GM18502 (cell line): Measurements from ENCODE around the gene PKNOX2.

Experiments used
- ATAC-seq: cut with Tn5 transposase; IDR thresholded peaks from one replicate; pipeline ENCODE4 v1.9.1; 2021; ENCODE audit warnings: mild to moderate bottlenecking; ENCODE audit not compliant: unreplicated experiment, poor library complexity

The PKNOX2 gene, protein sequence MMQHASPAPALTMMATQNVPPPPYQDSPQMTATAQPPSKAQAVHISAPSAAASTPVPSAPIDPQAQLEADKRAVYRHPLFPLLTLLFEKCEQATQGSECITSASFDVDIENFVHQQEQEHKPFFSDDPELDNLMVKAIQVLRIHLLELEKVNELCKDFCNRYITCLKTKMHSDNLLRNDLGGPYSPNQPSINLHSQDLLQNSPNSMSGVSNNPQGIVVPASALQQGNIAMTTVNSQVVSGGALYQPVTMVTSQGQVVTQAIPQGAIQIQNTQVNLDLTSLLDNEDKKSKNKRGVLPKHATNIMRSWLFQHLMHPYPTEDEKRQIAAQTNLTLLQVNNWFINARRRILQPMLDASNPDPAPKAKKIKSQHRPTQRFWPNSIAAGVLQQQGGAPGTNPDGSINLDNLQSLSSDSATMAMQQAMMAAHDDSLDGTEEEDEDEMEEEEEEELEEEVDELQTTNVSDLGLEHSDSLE

DNA sequence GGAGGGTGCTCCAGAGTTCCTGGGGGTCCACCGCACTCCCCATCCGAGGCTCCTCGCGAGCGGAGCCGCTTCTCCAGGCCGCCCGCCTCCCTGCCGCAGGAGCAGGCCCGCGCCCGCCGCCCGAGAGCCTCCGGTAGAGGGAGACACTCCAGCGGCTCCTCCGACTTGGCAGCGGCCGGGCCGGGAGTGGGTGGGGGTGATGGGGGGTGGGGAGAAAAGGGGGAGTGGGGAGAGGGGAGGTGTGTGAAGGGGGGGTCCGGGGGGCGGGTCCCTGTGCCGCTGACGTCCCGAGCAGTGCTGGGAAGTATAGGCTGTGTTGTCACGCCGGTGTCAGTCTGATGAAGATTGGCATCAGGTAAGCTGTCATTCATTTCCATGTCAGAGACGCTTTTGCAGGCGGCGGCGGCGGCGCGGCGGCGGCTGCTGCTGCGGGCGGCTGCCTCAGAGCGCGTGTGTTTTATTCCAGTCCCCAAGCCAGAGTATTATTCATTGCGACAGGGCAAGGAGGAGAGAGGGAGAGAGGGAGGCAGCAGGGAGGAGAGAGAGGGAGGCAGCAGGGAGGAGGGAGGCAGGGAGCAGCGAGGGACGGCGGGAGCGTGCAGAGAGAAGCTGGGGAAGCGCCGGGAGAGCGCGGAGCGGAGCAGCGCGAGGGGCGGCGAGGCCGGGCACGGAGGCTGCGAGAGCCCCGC, at the start of gene PKNOX2:
PKNOX2 (plus strand) TSS at position 330 of the 689 bp plus-strand sequence. CDS start 186,555 bp downstream, outside the sequence.
- no peak for ATAC-seq

DNA sequence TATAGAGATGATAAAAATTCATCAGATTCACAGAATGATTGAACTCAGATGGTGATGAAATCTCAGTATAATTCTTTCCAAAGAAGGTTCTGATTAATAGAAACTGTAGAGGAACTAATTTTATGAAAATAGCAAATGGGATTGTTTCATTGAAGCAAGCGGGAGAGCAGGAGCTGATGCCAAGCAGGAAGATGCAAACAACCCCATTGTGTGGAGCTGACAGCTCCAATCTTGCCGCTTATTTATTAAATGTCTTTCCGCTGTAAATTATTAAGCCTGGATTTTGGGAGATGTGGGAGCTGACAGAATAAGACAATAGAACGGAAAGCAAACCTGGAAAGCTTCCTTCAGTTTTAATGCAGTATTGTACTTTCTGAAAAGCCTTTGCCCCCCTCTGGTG, 47.1 kb upstream of the PKNOX2 start:
- no peak for ATAC-seq

DNA sequence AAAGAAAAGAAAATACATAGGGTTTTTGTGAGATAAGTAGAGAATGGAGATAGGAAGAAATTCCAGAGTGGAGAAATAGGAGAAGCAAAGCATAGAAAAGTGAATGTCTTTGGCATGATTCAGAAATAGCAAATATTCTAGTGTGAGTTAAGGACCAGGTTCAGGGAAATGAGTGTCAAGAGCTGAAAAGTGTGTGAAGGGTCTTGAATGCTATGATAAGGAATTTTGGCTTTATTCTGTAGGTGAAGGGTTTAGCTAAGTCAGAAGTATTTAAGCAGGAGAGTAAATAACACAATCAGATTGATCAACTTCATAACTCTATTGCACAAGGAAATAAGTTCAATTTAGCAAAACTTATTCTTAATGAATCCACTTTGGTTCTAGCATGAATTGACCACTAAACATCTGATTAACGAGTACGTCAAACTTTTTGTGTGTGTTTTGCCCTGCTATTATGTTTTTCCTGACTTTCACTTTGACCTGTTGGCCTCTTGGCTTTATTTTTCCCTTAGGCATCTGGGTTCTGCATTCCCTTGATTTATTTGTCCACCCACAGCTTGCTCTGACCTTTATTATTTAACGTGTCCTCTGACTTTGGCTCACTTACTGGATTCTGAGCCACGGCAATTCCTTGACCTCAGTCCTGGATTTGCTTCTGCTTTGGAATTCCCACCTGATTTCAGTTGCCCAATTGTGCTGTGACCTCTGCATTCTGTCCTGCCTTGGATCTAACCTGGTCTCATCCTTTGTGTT, 41.2 kb upstream of the PKNOX2 start:
- no peak for ATAC-seq

DNA sequence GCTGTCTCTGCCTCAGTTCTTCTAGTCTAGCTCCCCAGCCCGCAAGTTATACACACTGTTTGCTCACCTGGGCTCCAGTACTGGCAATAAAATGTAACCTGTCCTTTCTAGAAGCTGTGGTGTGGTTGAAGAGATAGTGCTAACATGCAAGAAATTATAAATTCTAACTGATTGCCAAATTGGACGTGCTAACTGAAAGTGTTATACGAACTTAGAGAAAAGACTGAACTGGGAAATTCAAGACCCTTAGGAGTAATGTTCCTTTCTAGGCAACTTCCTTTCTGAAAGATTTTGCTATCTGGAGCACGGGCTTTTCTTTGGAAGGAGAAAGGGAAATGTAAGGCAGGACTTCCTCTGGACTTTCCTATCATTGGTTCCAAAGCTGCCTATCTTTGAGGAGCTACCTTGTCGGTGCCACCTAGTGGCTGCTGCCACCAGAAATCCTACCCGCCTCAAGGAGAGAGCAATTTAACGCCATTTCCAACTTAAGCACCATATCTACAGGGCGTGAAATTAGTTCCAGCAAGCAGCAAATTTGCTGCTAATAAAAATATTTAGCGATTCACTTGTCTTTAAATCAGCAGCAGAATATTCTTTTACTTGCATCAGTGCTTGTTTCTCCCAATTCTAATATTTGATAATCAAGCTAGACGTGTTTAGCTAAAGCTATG, 40.5 kb upstream of the PKNOX2 start:
- ATAC-seq = peak; percentile 89

DNA sequence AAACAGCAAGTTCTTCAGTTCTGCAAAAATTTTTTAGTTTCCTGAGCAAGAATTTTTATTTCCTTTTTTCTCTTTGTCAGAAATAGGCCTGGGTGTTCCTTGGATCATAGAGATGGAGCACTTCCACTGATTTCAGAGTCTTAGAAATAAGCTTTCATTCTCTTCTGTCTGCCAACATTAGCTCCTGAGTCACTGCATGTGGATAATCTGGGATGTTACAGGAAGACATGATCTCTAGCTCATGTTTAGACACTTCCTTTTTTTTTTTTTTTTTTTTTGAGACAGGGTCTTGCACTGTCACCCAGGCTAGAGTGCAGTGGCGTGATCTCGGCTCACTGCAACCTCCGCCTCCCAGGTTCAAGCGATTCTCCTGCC, 39.9 kb upstream of the PKNOX2 start:
- ATAC-seq = no peak

DNA sequence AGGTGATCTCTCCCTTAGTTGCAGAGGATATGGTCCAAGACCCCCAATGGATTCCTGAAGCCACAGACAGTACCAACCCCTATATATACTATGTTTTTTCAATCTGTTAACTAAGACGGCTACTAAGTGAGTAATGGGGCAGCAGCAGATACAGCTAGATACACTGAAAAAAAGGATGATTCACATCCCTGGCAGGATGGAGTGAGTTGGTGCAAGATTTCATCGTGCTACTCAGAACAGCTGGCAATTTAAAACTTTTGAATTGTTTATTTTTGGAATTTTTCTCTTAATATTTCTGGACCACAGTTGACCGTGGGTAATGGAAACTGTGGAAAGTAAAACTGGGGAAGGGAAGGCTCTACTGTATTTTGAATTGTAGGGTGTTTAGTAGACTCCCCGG, 36.1 kb upstream of the PKNOX2 start:
- no peak for ATAC-seq

DNA sequence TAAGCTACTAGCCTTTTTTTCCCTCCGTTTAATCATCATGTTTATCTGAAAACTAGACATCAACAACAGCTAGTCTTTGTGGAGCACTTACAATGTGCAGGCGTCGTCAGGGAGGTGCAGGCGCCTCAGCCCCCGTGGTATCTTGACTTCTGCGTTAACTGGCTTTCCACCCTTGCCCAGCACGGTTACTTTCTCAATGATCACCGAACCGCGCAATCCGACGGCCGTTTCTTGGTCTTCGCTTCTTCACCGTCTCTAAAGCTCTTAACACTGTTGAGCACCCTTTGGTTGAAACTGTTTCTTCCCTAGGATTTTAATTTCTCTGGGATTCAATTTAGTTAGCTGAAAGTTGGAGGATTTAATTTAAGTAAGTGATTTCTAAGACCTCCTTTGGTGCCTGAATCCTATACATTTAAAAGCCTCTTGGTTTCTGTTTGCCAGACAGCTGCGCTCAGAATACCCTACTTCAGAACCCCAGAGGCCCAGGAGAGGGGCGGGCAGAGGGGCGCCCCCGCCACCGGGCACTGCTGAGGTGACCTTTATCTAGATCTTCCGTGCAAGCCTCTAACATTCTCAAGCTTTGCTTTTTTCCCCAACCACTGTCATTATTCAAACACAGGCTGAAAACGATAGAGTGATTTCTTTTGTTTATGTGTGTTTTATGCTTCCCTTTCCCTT, 35.1 kb upstream of the PKNOX2 start:
- no peak for ATAC-seq

DNA sequence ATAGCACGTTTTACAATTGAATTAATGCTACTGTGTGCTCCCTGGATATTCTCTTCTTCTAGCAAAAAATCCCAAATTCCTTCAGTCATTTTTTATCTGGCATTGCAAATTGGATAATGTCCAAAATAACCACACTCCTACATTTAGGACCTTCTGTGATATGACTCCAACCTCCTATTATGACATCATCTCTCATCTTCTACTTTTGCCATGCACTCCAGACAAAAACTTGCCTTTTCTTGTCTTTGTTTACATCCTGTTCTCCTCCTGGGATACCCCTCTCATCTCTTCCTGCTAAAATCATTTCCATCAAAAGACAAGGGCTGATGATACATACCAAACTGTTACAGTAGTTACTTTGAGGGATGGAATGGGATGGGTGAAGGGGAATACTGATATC, 32.5 kb upstream of the PKNOX2 start:
- ATAC-seq = no peak

DNA sequence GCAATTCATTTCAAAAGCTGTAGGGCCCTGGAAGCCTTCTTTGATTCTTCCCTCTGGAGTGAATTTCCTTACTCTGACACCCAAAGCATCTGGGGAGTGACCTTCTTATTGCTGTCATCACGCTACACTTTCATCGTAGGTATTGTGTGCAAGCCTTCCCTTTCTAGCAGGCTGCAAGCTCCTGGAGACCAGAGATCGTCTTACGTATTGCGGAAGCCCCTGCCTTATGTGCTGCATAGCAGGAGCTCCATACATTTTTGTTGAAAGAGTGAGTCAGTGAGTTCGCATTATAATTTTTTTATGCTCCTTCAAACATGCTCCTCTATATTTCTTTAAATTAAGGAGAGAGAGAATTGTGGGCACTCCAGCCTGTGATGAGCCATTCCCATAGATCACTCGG, 32.0 kb upstream of the PKNOX2 start:
- ATAC-seq = no peak

DNA sequence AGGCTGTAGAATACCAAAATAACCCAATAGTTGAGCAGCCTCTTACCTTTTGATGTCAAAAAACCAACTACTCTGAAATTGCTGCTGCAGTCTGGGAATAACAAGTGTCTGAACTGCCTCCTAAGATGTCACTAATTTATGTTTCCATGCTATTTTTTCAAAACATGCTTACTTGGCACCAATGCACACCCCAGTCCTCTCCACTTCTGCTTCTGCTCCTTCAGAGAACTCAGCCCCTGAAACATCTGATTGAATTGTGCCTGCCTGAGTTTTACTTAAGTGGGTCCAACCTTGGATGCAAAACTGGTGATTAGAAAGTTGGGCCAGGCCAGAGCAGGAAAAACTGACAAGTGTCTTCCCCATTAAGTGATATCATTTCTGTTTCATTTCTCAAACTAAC, 28.6 kb upstream of the PKNOX2 start:
- no peak for ATAC-seq

DNA sequence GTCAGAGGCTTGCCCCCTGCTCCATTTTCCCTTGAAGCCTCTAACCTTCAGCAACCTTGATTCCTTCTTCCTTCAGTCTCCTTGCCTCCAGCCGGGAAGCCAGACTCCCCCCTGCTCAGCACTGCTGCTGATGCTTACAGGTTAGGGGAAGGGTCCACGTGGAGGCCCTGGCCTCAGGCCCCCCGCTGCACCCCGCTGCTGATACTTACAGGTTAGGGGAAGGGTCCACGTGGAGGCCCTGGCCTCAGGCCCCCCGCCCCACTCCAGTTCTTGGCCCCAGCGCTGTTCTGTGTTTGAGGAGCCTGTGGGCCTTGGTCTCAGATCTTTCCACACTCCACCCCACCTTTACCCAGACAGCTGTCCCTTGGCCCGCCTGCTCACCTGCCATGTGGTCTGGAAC, 25.6 kb upstream of the PKNOX2 start:
- no peak for ATAC-seq

DNA sequence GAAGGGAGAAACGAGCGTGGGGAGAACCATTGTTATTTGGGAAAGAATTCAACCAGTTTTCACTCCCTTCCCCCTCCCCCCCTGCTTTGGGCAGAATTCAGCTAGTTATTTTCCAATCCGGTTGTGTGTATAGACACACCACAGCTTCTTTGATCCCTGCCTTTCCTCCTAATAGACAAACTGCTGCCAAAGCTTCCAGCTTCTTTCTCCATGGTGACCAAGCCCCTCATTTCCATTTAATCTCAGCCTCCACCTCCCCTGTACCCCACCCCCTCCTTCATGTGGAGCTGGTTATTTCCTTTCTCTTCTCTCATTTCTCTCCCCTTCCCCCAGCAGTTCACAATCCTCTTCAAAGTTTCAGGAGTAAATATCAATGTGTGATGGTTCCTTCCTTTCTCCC, 24.8 kb upstream of the PKNOX2 start:
- no peak for ATAC-seq

DNA sequence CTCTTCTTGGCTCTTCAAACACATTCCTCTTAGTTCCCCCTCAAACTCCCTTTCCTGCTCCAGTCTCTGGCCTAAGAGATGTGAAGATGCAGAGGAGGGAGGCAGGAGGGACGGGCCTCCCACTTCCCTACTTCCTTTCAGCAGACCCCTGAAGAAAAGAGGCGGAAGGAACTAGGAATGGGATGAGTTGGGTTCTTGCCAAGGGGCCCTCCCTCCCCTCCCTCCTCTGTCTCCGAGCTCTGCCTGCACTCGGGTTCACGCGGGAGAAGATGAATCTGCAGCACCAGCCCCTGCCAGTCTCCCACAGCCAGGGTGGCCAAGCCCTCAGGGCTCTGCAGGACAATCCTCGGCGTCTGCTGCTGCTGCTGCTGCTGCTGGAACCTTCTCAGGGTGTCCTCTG, 24.3 kb upstream of the PKNOX2 start:
- ATAC-seq = no peak

DNA sequence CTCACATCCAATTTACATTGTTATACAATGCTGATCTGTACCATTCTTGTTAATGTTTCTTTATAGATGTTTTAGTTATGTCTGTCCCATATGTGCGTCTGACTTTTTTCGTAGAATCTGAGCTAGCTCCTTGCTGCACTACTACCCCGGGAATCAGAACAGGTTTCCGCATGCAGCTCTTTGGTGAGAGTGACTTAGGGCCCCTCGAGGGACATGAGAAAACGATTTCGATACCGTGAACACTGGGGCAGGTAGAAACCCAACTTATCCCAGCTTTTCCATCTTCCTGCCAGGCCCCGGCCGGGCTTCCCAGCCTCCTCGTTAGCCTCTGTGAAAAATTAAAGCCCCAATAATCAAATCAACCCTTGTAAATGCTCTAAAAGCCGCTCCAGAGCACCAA, 23.4 kb upstream of the PKNOX2 start:
- ATAC-seq = no peak

DNA sequence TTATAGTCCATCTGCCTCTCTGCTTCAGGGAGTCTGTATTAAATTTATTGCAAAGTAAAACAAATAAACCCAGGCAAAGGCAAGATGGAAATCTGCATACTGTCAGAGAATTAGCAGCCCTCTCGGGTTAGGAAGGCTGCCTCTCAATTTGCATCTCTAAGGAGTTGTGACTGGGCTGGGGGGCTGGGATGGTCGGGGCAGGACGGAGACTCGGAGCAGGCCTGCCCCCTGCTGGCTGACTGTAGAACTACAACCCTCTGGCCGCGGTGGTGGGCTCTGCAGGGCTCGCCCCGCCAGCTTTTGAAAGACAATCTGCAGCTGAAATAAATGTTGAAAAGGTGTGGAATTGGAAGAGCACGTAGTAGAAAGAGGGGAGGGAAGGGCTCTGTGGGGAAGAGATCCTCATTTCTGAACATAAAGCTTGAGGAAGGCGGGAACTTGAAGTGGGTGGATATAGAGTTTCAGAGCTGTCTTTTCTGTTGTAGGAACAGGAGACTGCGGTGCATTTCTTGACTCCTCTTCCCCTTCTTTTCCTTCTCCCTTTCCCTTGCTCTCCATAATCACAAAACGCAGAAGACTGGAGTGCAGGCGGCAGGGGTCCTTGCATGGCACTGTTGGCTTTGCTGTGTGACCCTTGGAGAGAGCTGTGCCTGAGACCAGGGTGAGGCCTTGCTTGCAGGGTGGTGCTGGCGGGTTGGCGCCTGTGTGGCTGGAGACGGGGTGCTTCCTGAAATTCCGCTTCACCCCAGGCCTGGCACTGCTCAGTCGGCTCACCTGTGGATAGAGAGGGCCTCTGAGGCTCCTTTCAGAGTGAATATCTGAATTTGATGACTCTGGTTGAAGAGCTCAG, 22.6 kb upstream of the PKNOX2 start:
- ATAC-seq = peak; percentile 76

DNA sequence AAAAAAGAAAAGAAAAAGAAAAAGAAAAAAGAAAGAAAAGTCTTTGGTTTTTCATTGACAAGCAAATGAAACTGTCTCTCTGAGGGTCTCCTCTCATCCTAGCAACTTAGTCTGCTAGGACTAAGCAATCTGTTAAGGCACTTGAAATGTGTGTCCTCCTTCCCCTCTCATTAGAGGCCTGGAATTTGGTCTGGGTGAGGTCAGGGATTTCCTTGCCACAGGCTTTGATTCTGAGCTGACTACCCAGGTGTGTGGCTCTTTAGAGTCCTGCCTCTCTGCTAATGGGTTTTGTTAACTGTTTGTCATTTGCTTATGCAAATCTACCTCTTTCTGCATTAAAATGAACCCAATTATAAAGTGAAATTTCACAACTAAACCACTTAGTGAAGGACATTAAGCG, 18.3 kb upstream of the PKNOX2 start:
- ATAC-seq = no peak

DNA sequence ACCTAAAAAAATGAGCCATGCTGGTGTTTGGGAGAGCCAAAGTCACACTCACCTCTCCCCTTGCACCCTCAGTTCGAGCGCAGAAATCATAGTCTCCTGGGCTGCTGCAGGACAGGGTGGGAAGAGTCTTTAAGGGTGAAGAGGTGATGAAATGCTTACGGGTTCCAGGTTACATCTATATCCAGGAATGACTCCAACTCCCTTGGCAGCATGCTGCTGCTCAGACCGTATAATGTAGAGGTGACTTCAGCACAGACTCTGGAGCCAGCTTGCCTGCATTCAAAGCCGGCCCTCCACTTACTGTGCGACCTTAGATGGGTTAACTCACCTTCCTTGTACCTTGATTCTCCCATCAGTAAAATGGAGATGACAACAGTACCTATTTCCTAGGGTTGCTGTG, 17.3 kb upstream of the PKNOX2 start:
- no peak for ATAC-seq

DNA sequence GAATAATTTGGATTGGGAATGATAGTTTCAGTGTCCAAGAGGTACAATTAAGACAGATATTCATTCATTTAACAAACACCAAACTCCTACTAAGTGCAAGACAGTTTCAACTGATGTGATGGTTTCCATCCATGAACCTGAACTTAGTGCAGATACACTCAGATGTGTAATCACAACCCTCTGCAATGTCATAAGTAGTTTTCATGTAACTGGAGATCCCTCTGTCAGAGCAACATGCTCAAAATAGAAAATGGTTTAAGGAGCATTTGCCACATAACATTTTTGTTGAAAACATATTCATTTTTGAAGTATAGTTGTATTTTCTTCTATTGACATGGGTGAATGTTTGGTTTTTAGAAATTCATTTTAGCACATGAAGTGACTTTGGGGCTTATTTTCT, 16.5 kb upstream of the PKNOX2 start:
- no peak for ATAC-seq

DNA sequence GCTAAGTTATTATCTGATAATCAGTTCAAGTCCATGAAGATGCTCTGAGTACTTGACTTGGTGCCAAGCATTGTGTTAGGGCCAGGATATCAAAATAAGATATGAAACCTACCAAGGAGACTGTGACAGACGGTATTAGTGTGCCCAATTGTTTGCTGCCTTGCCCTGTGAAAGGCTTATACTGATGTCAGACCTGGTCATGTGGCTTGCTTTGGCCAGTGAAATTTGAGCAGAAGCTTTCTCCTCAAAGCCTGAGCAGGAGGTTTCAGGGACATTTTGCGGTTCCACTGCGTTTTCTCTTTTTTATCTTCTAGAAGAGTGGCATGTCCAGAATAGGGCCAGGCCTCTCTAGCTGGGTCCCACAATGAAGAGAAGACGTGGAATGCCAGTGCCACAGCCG, 15.8 kb upstream of the PKNOX2 start:
- no peak for ATAC-seq
